ENCODE measurements around the gene NIN.

The NIN gene

DNA sequence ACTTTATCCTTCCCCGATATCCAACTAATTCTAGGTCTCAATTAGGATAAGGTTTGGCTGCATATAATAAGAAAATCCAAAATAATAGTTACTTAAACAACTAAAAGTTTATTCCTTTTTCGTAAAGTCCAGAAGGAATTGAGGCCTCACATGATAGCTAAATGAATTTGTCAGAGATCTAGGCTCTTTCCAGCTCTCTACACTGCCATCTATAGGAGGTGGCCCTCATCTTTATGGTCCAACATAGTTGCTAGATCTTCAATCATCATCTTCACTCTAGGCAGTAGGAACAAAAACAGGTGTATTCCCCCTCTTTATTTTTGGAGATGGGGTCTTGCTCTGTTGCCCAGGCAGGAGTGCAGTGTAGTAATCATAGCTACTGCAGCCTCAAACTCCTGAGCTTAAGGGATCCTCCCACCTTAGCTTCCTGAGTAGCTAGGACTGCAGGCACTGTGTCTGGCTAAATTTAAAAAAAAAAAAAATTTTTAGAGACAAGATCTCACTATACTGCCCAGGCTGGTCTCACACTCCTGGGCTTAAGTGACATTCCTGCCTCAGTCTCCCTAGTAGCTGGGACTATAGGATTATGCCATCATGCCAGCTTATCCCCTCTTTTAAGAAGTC, 116.4 kb downstream of the NIN start:
- no peak overlapping the region for H4K8ac ChIP-seq (ENCODE audit: low read depth, low read length)
- H2BK15ac ChIP-seq (replicated peaks; ENCODE audit: low read depth): no peak overlapping the region
- DNase-seq: peak; percentile 45
- H2BK5ac ChIP-seq (ENCODE audit: low read length): no peak overlapping the region
- no peaks in the 10 kb centered on the region for H3K79me2 ChIP-seq (ENCODE audit: control insufficient read depth, insufficient read depth, low read length)
- H3K36me3 ChIP-seq (ENCODE audit: control insufficient read depth, insufficient read depth, low read length): no peaks in the 10 kb centered on the region
- H3K27ac ChIP-seq (ENCODE audit: low read depth, low read length): no peak overlapping the region
- H3K27me3 ChIP-seq (ENCODE audit: insufficient read depth, low read length, poor library complexity): no peaks in the 10 kb centered on the region
- H3K4me3 ChIP-seq (ENCODE audit: low read length): no peak overlapping the region
- no peaks in the 10 kb centered on the region for H3K79me1 ChIP-seq (ENCODE audit: low read length)
- no peaks in the 10 kb centered on the region for H3K4me1 ChIP-seq (ENCODE audit: control insufficient read depth, low read depth, low read length)
- H3K18ac ChIP-seq (ENCODE audit: low read length): no peak overlapping the region
- no peak overlapping the region for H3K4me2 ChIP-seq (ENCODE audit: low read length)
- no CpG with 5 or more reads among the region's 2 CpGs for WGBS (ENCODE audit: extremely low coverage, insufficient coverage, low lambda C conversion rate)
- no peak overlapping the region for H2BK120ac ChIP-seq (ENCODE audit: low read depth, low read length)
- no peak overlapping the region for H3K9ac ChIP-seq (ENCODE audit: low read length)
- H3K23ac ChIP-seq (ENCODE audit: low read length): no peak overlapping the region
- no peak overlapping the region for H2AK5ac ChIP-seq (ENCODE audit: low read length)
- H3K56ac ChIP-seq (ENCODE audit: low read length): no peak overlapping the region
- H3K4ac ChIP-seq (ENCODE audit: low read depth, low read length): no peak overlapping the region
- no peak overlapping the region for H4K5ac ChIP-seq (ENCODE audit: low read length)

DNA sequence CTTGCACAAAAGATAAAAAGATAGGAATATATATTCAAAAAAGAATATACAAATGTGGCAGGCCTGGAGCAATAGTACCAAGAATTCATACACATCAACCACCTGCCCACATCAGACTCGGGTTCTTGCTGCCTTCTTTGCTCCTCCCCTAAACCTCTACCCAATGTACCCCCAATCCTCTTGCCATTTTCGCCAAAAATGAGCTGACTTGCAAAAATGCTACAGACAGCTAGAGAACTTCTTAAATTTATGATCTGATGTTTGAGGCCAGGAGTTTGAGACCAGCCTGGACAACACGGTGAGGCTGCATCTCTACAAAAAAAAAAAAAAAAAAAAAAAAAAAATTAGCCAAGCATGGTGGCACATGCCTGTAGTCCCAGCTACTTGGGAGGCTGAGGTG, 119.9 kb downstream of the NIN start:
- Histone ChIP-seq H3K4me1 (ENCODE audit: control insufficient read depth, low read depth, low read length) (no peaks in the 10 kb centered on the region), H3K4me3 (ENCODE audit: low read length) (no peak overlapping the region), H2BK15ac (replicated peaks; ENCODE audit: low read depth) (no peak overlapping the region), H3K18ac (ENCODE audit: low read length) (no peak overlapping the region), H3K79me1 (ENCODE audit: low read length) (no peaks in the 10 kb centered on the region), H3K27me3 (ENCODE audit: insufficient read depth, low read length, poor library complexity) (no peaks in the 10 kb centered on the region), H3K4ac (ENCODE audit: low read depth, low read length) (no peak overlapping the region), H4K5ac (ENCODE audit: low read length) (no peak overlapping the region), H3K79me2 (ENCODE audit: control insufficient read depth, insufficient read depth, low read length) (no peaks in the 10 kb centered on the region), H3K36me3 (ENCODE audit: control insufficient read depth, insufficient read depth, low read length) (no peaks in the 10 kb centered on the region), H3K9ac (ENCODE audit: low read length) (no peak overlapping the region), H2AK5ac (ENCODE audit: low read length) (no peak overlapping the region), H3K27ac (ENCODE audit: low read depth, low read length) (no peak overlapping the region), H3K23ac (ENCODE audit: low read length) (no peak overlapping the region), H3K56ac (ENCODE audit: low read length) (no peak overlapping the region), H2BK5ac (ENCODE audit: low read length) (no peak overlapping the region), H2BK120ac (ENCODE audit: low read depth, low read length) (no peak overlapping the region), H4K8ac (ENCODE audit: low read depth, low read length) (no peak overlapping the region), H3K4me2 (ENCODE audit: low read length) (no peak overlapping the region)
- no CpG with 5 or more reads among the region's 3 CpGs for WGBS (ENCODE audit: extremely low coverage, insufficient coverage, low lambda C conversion rate)
- no peak for DNase-seq

- WGBS (ENCODE audit: extremely low coverage, insufficient coverage, low lambda C conversion rate): no CpG with 5 or more reads among the region's 22 CpGs
These were observed 125.9 kb downstream of the NIN start for GRCh38 chr14:50705026-50705593.

GRCh38 chr14:50704454-50705010, 126.4 kb downstream of the NIN start:
- Histone ChIP-seq H4K8ac (ENCODE audit: low read depth, low read length) (no peak overlapping the region), H3K4me2 (ENCODE audit: low read length) (no peak overlapping the region), H3K23ac (ENCODE audit: low read length) (no peak overlapping the region), H2BK15ac (replicated peaks; ENCODE audit: low read depth) (no peak overlapping the region), H3K79me2 (ENCODE audit: control insufficient read depth, insufficient read depth, low read length) (no peaks in the 10 kb centered on the region), H3K18ac (ENCODE audit: low read length) (no peak overlapping the region), H2BK120ac (ENCODE audit: low read depth, low read length) (no peak overlapping the region), H3K4me1 (ENCODE audit: control insufficient read depth, low read depth, low read length) (no peaks in the 10 kb centered on the region), H3K79me1 (ENCODE audit: low read length) (no peaks in the 10 kb centered on the region), H3K4me3 (ENCODE audit: low read length) (no peak overlapping the region), H3K27me3 (ENCODE audit: insufficient read depth, low read length, poor library complexity) (no peaks in the 10 kb centered on the region), H2AK5ac (ENCODE audit: low read length) (no peak overlapping the region), H3K9ac (ENCODE audit: low read length) (no peak overlapping the region), H2BK5ac (ENCODE audit: low read length) (no peak overlapping the region), H3K56ac (ENCODE audit: low read length) (no peak overlapping the region), H3K4ac (ENCODE audit: low read depth, low read length) (no peak overlapping the region), H3K27ac (ENCODE audit: low read depth, low read length) (no peak overlapping the region), H4K5ac (ENCODE audit: low read length) (no peak overlapping the region), H3K36me3 (ENCODE audit: control insufficient read depth, insufficient read depth, low read length) (no peaks in the 10 kb centered on the region)
- DNase-seq: no peak
- WGBS (ENCODE audit: extremely low coverage, insufficient coverage, low lambda C conversion rate): no CpG with 5 or more reads among the region's 26 CpGs

More at GRCh38 chr14:50705026-50705593, 125.9 kb downstream of the NIN start:
- no peak overlapping the region for H3K4ac ChIP-seq (ENCODE audit: low read depth, low read length)
- H3K79me2 ChIP-seq (ENCODE audit: control insufficient read depth, insufficient read depth, low read length): no peaks in the 10 kb centered on the region
- no peak overlapping the region for H3K9ac ChIP-seq (ENCODE audit: low read length)
- no peaks in the 10 kb centered on the region for H3K27me3 ChIP-seq (ENCODE audit: insufficient read depth, low read length, poor library complexity)
- H2BK15ac ChIP-seq (replicated peaks; ENCODE audit: low read depth): no peak overlapping the region
- H3K36me3 ChIP-seq (ENCODE audit: control insufficient read depth, insufficient read depth, low read length): no peaks in the 10 kb centered on the region
- no peak for DNase-seq
- H3K56ac ChIP-seq (ENCODE audit: low read length): no peak overlapping the region
- no peaks in the 10 kb centered on the region for H3K4me1 ChIP-seq (ENCODE audit: control insufficient read depth, low read depth, low read length)
- no peak overlapping the region for H3K27ac ChIP-seq (ENCODE audit: low read depth, low read length)
- no peak overlapping the region for H4K8ac ChIP-seq (ENCODE audit: low read depth, low read length)
- H2AK5ac ChIP-seq (ENCODE audit: low read length): no peak overlapping the region
- no peak overlapping the region for H2BK120ac ChIP-seq (ENCODE audit: low read depth, low read length)
- no peak overlapping the region for H2BK5ac ChIP-seq (ENCODE audit: low read length)
- H3K4me3 ChIP-seq (ENCODE audit: low read length): no peak overlapping the region
- no peak overlapping the region for H3K4me2 ChIP-seq (ENCODE audit: low read length)
- H3K79me1 ChIP-seq (ENCODE audit: low read length): no peaks in the 10 kb centered on the region
- no peak overlapping the region for H3K18ac ChIP-seq (ENCODE audit: low read length)
- H3K23ac ChIP-seq (ENCODE audit: low read length): no peak overlapping the region
- H4K5ac ChIP-seq (ENCODE audit: low read length): no peak overlapping the region

DNA sequence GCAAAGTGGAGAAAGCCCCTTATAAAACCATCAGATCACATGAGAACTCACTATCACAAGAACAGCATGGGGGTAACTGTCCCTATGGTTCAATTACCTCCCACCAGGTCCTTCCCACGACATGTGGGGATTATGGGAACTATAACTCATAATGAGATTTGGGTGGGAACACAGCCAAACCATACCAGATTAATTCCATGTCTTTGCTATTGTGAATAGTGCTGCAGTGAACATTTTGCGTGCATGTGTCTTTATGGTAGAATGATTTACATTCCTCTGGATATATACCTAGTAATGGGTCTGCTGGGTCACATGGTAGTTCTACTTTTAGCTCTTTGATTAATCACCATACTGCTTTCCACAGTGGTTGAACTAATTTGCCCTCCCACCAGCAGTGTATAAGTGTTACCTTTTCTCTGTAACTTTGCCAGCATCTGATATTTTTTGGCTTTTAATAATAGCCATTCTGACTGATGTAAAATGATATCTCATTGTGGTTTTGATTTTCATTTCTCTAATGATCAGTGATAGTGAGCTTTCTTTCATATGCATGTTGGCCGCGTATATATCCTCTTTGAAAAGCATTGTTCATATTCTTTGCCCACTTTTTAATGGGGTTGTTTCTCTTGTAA, 133.2 kb downstream of the NIN start:
- no peaks in the 10 kb centered on the region for H3K36me3 ChIP-seq (ENCODE audit: control insufficient read depth, insufficient read depth, low read length)
- H2BK120ac ChIP-seq (ENCODE audit: low read depth, low read length): no peak overlapping the region
- no peak overlapping the region for H3K4me3 ChIP-seq (ENCODE audit: low read length)
- H3K79me1 ChIP-seq (ENCODE audit: low read length): no peaks in the 10 kb centered on the region
- no peak overlapping the region for H2BK15ac ChIP-seq (replicated peaks; ENCODE audit: low read depth)
- H3K27ac ChIP-seq (ENCODE audit: low read depth, low read length): no peak overlapping the region
- H3K18ac ChIP-seq (ENCODE audit: low read length): no peak overlapping the region
- no peaks in the 10 kb centered on the region for H3K4me1 ChIP-seq (ENCODE audit: control insufficient read depth, low read depth, low read length)
- no peak for DNase-seq
- H3K9ac ChIP-seq (ENCODE audit: low read length): no peak overlapping the region
- no peaks in the 10 kb centered on the region for H3K27me3 ChIP-seq (ENCODE audit: insufficient read depth, low read length, poor library complexity)
- H3K56ac ChIP-seq (ENCODE audit: low read length): no peak overlapping the region
- H4K5ac ChIP-seq (ENCODE audit: low read length): no peak overlapping the region
- no CpG with 5 or more reads among the region's 4 CpGs for WGBS (ENCODE audit: extremely low coverage, insufficient coverage, low lambda C conversion rate)
- H3K4ac ChIP-seq (ENCODE audit: low read depth, low read length): no peak overlapping the region
- H3K4me2 ChIP-seq (ENCODE audit: low read length): no peak overlapping the region
- H3K79me2 ChIP-seq (ENCODE audit: control insufficient read depth, insufficient read depth, low read length): no peaks in the 10 kb centered on the region
- no peak overlapping the region for H2AK5ac ChIP-seq (ENCODE audit: low read length)
- no peak overlapping the region for H3K23ac ChIP-seq (ENCODE audit: low read length)
- H2BK5ac ChIP-seq (ENCODE audit: low read length): no peak overlapping the region
- no peak overlapping the region for H4K8ac ChIP-seq (ENCODE audit: low read depth, low read length)

Measured in mesendoderm (in vitro differentiated cells).